DMS53 treated with DMSO at 0.1 percent for 48 hours (cell line): ENCODE data around the gene LIN7B.

Experiments used
- DNase-seq: peaks from one replicate; lab custom pipeline; 2025; ENCODE audit not compliant: unreplicated experiment; lab: John Stamatoyannopoulos, UW

The LIN7B gene

GRCh38 chr19:49094505-49095482, 19.4 kb upstream of the LIN7B start:
- DNase-seq = no peak

- DNase-seq = peak; percentile 82
Observed at GRCh38 chr19:49097453-49098288, 16.5 kb upstream of the LIN7B start.

- no peak for DNase-seq
Observed at GRCh38 chr19:49098795-49099194, 15.4 kb upstream of the LIN7B start.

GRCh38 chr19:49101160-49101559, 13.0 kb upstream of the LIN7B start:
- DNase-seq = no peak

- DNase-seq = no peak
Observed at GRCh38 chr19:49102303-49102702, 11.9 kb upstream of the LIN7B start.

- DNase-seq = no peak
Observed at GRCh38 chr19:49103331-49104085, 10.7 kb upstream of the LIN7B start.

GRCh38 chr19:49104229-49104864, 9.8 kb upstream of the LIN7B start:
- DNase-seq = no peak

GRCh38 chr19:49106648-49107135, 7.5 kb upstream of the LIN7B start:
- DNase-seq = peak; percentile 16

- DNase-seq = no peak
Observed at GRCh38 chr19:49107625-49108459, 6.3 kb upstream of the LIN7B start.

GRCh38 chr19:49109051-49109450, 5.1 kb upstream of the LIN7B start:
- DNase-seq = no peak

GRCh38 chr19:49109569-49110233, 4.5 kb upstream of the LIN7B start:
- no peak for DNase-seq

GRCh38 chr19:49110567-49110966, 3.6 kb upstream of the LIN7B start:
- no peak for DNase-seq

GRCh38 chr19:49111218-49111998, 2.8 kb upstream of the LIN7B start:
- no peak for DNase-seq

GRCh38 chr19:49114630-49115363, 627 bp downstream of the LIN7B start:
- DNase-seq = no peak

GRCh38 chr19:49116544-49116943, 2.4 kb downstream of the LIN7B start:
- DNase-seq = no peak

GRCh38 chr19:49117677-49118564, 3.8 kb downstream of the LIN7B start:
- no peak for DNase-seq
